Stomach (tissue), 4 donors: ENCODE data around the gene L3MBTL3.

Experiments used
- CTCF ChIP-seq, 7 experiments: fragments of 450-650 bp in 4 of 7; fragments of 200-600 bp in 3 of 7; sonication (generic) in 3 of 7; IDR thresholded peaks; one replicate each; pipeline ENCODE4 v1.5.1; 2016 to 2019; ENCODE audit warnings: antibody characterized with exemption in 7 of 7, control low read depth in 2 of 7, mild to moderate bottlenecking in 1 of 7
- POLR2AphosphoS5 ChIP-seq, 3 donors: sonication (generic); formaldehyde crosslinking; IDR thresholded peaks; one replicate each; pipeline ENCODE4 v1.6.1; 2016; ENCODE audit warnings: antibody characterized with exemption in 3 of 3

- TF ChIP-seq CTCF (IDR thresholded peaks at IDR 0.05) (no peak), POLR2AphosphoS5 (IDR thresholded peaks at IDR 0.05) (no peak)
Observed at GRCh38 chr6:130119211-130119610, 100.8 kb downstream of the L3MBTL3 start.
